ENCODE results near the gene ZNF142. TPM values are rescaled to one million over a fixed set of nuclear protein-coding genes. Genes with fewer than 3 reads are reported as not detected.

The ZNF142 gene
- total RNA-seq, 1 experiment from 2014 or later: 23.1 TPM

DNA sequence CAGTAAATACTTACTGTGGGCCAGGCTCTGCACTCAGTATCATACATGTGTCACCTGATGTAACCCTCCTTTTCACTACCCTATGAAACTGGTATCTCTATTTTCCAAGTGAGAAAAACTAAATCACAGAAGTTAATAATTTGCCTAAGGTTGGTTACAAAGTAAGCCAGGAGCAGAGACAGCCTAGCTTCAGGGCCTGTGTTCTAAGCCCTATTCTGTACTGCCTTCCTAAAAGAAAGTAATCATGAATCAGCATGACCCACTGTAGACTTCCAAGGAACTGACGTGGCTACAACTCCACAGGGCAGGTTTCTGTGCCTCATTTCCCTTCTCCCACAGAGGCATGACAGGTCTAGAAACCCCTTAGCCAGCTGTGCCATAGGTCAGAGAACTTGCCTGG is 14.3 kb downstream of the ZNF142 start:
- no peaks in the 10 kb centered on the region for H3K9me3 ChIP-seq (ENCODE audit: insufficient read depth, low read depth)
- peaks cover 7% of the 10 kb centered on the region; the same call in 1 of the 2 replicates for H3F3A ChIP-seq (ENCODE audit: insufficient read depth, low read depth)
- no peak overlapping the region for H3K4me3 ChIP-seq
- H4K20me1 ChIP-seq (ENCODE audit: insufficient read depth): peaks cover 6% of the 10 kb centered on the region; the same call in 1 of the 2 replicates
- TF ChIP-seq CTCF (conservative IDR thresholded peaks at IDR 0.05): no peak
- TF ChIP-seq EZH2 (IDR thresholded peaks at IDR 0.05; ENCODE audit: low read depth): no peak
- H3K36me3 ChIP-seq (ENCODE audit: low read depth): peaks cover 16% of the 10 kb centered on the region; the same call in 1 of the 2 replicates
- no peak overlapping the region for H2AFZ ChIP-seq
- no TSS peak for BruUV-seq (replicated peaks)
- peak overlapping the region; percentile 81 for H3K27ac ChIP-seq
- CTCF ChIA-PET: no interaction called here
- H3K4me2 ChIP-seq: no peak overlapping the region
- intact Hi-C loops (cut with micrococcal nuclease; ENCODE audit: unreplicated experiment): loop anchor here (5.0 kb wide), 1 partner anchor 458 kb away; no protein-coding TSS in a partner anchor
- no peaks in the 10 kb centered on the region for H3K9me2 ChIP-seq (ENCODE audit: insufficient read depth)
- H3K27me3 ChIP-seq (ENCODE audit: insufficient read depth, low read depth): no peaks in the 10 kb centered on the region
- H3K4me1 ChIP-seq (replicated peaks; ENCODE audit: insufficient read depth): peaks cover 12% of the 10 kb centered on the region; the same call in 1 of the 2 replicates
- no peak for DNase-seq
- H3K79me2 ChIP-seq (ENCODE audit: low read depth): 0 out of 2 replicates have a peak, but pooled peaks cover 11% of the 10 kb centered on the region
- POLR2A ChIA-PET (ENCODE audit: unreplicated experiment): no interaction called here

DNA sequence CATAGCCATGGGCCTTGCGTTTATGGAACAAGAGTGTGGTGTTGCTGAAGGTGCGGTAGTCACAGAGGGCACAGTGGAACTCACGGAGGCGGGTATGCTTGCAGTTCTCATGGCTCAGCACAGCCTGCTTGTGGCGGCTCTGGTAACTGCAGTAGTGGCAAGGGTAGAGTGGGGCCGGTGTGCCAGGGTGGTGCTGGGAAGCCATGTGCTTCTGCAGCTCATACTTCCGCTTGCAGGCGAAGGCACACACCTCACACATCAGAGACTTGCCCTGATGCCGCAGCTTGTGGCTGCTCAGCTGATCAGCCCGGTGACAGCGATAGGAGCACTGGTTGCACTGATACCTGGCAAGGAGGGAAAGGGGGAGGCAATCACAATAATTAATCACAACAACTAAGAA is 14.7 kb downstream of the ZNF142 start:
- Histone ChIP-seq H3F3A (ENCODE audit: insufficient read depth, low read depth) (peaks cover 3% of the 10 kb centered on the region; the same call in 1 of the 2 replicates), H4K20me1 (ENCODE audit: insufficient read depth) (peaks cover 6% of the 10 kb centered on the region; the same call in 1 of the 2 replicates), H3K79me2 (ENCODE audit: low read depth) (0 out of 2 replicates have a peak, but pooled peaks cover 11% of the 10 kb centered on the region), H2AFZ (no peak overlapping the region), H3K36me3 (ENCODE audit: low read depth) (peaks cover 16% of the 10 kb centered on the region; the same call in 1 of the 2 replicates), H3K4me2 (no peak overlapping the region), H3K4me3 (no peak overlapping the region), H3K27me3 (ENCODE audit: insufficient read depth, low read depth) (no peaks in the 10 kb centered on the region), H3K27ac (peak overlapping the region; percentile 81), H3K9me3 (ENCODE audit: insufficient read depth, low read depth) (no peaks in the 10 kb centered on the region), H3K9me2 (ENCODE audit: insufficient read depth) (no peaks in the 10 kb centered on the region), H3K4me1 (replicated peaks; ENCODE audit: insufficient read depth) (peaks cover 12% of the 10 kb centered on the region; the same call in 1 of the 2 replicates)
- POLR2A ChIA-PET (ENCODE audit: unreplicated experiment): no interaction called here
- no peak for DNase-seq
- CTCF ChIA-PET: no interaction called here
- intact Hi-C loops (cut with micrococcal nuclease; ENCODE audit: unreplicated experiment): loop anchor here (5.0 kb wide), 1 partner anchor 457 kb away; no protein-coding TSS in a partner anchor
- TF ChIP-seq CTCF (conservative IDR thresholded peaks at IDR 0.05) (no peak), EZH2 (IDR thresholded peaks at IDR 0.05; ENCODE audit: low read depth) (no peak)
- TSS peak; percentile 23 for BruUV-seq (replicated peaks)

GRCh38 chr2:218643751-218644310 is 15.6 kb downstream of the ZNF142 start:
- ChIA-PET POLR2A (ENCODE audit: unreplicated experiment) (no interaction called here), CTCF (no interaction called here)
- H2AFZ ChIP-seq: no peak overlapping the region
- TF ChIP-seq EZH2 (IDR thresholded peaks at IDR 0.05; ENCODE audit: low read depth) (no peak), CTCF (conservative IDR thresholded peaks at IDR 0.05) (no peak)
- H3K4me2 ChIP-seq: no peak overlapping the region
- no peaks in the 10 kb centered on the region for H3K27me3 ChIP-seq (ENCODE audit: insufficient read depth, low read depth)
- BruUV-seq (replicated peaks): no TSS peak
- peaks cover 12% of the 10 kb centered on the region; the same call in 1 of the 2 replicates for H3K4me1 ChIP-seq (replicated peaks; ENCODE audit: insufficient read depth)
- intact Hi-C loops (cut with micrococcal nuclease; ENCODE audit: unreplicated experiment): no loop called here
- 0 out of 2 replicates have a peak, but pooled peaks cover 11% of the 10 kb centered on the region for H3K79me2 ChIP-seq (ENCODE audit: low read depth)
- H4K20me1 ChIP-seq (ENCODE audit: insufficient read depth): peaks cover 6% of the 10 kb centered on the region; the same call in 1 of the 2 replicates
- H3K9me2 ChIP-seq (ENCODE audit: insufficient read depth): no peaks in the 10 kb centered on the region
- peaks cover 16% of the 10 kb centered on the region for H3K36me3 ChIP-seq (ENCODE audit: low read depth)
- no peak overlapping the region for H3K4me3 ChIP-seq
- DNase-seq: no peak
- no peaks in the 10 kb centered on the region; the same call in 1 of the 2 replicates for H3F3A ChIP-seq (ENCODE audit: insufficient read depth, low read depth)
- H3K27ac ChIP-seq: peak overlapping the region; percentile 81
- H3K9me3 ChIP-seq (ENCODE audit: insufficient read depth, low read depth): no peaks in the 10 kb centered on the region

All from PC-9 (cell line).